ENCODE results near the gene ADA.

ADA gene

GRCh38 chr20:44606725-44607441 lies 44.6 kb downstream of the ADA start:
- H3K4me1 ChIP-seq (ENCODE audit: control insufficient read depth in 2 of 2, insufficient read depth in 2 of 2, low read length in 2 of 2) = peaks cover 9 to 16% of the 10 kb centered on the region in 2 donors
- H3K9ac ChIP-seq (ENCODE audit: low read depth in 1 of 2, low read length in 2 of 2) = no peak overlapping the region
- H3K4me3 ChIP-seq (ENCODE audit: low read length in 2 of 2) = no peak overlapping the region
- no peak overlapping the region for H3K27ac ChIP-seq (ENCODE audit: low read depth in 2 of 2, low read length in 2 of 2)
- no peaks in the 10 kb centered on the region for H3K27me3 ChIP-seq (ENCODE audit: control insufficient read depth in 2 of 2, insufficient read depth in 2 of 2, low read length in 2 of 2)
- no peaks in the 10 kb centered on the region for H3K9me3 ChIP-seq (ENCODE audit: control insufficient read depth in 2 of 2, low read length in 2 of 2)
- peaks cover 0 to 3% of the 10 kb centered on the region in 2 donors for H3K36me3 ChIP-seq (ENCODE audit: control insufficient read depth in 2 of 2, insufficient read depth in 2 of 2, low read length in 2 of 2)

GRCh38 chr20:44603327-44603726 lies 48.2 kb downstream of the ADA start:
- H3K36me3 ChIP-seq (ENCODE audit: control insufficient read depth in 2 of 2, insufficient read depth in 2 of 2, low read length in 2 of 2) = peaks cover 0 to 3% of the 10 kb centered on the region in 2 donors
- no peak overlapping the region for H3K9ac ChIP-seq (ENCODE audit: low read depth in 1 of 2, low read length in 2 of 2)
- no peaks in the 10 kb centered on the region for H3K27me3 ChIP-seq (ENCODE audit: control insufficient read depth in 2 of 2, insufficient read depth in 2 of 2, low read length in 2 of 2)
- no peak overlapping the region for H3K27ac ChIP-seq (ENCODE audit: low read depth in 2 of 2, low read length in 2 of 2)
- H3K4me1 ChIP-seq (ENCODE audit: control insufficient read depth in 2 of 2, insufficient read depth in 2 of 2, low read length in 2 of 2) = peaks cover 7 to 14% of the 10 kb centered on the region in 2 donors
- no peaks in the 10 kb centered on the region for H3K9me3 ChIP-seq (ENCODE audit: control insufficient read depth in 2 of 2, low read length in 2 of 2)
- no peak overlapping the region for H3K4me3 ChIP-seq (ENCODE audit: low read length in 2 of 2)

GRCh38 chr20:44601801-44602204 lies 49.7 kb downstream of the ADA start:
- Histone ChIP-seq H3K4me3 (ENCODE audit: low read length in 2 of 2) (no peak overlapping the region), H3K27ac (ENCODE audit: low read depth in 2 of 2, low read length in 2 of 2) (peak overlapping the region; percentile 60 to 72), H3K9me3 (ENCODE audit: control insufficient read depth in 2 of 2, low read length in 2 of 2) (no peaks in the 10 kb centered on the region), H3K36me3 (ENCODE audit: control insufficient read depth in 2 of 2, insufficient read depth in 2 of 2, low read length in 2 of 2) (peaks cover 0 to 3% of the 10 kb centered on the region in 2 donors), H3K9ac (ENCODE audit: low read depth in 1 of 2, low read length in 2 of 2) (no peak overlapping the region), H3K27me3 (ENCODE audit: control insufficient read depth in 2 of 2, insufficient read depth in 2 of 2, low read length in 2 of 2) (no peaks in the 10 kb centered on the region), H3K4me1 (ENCODE audit: control insufficient read depth in 2 of 2, insufficient read depth in 2 of 2, low read length in 2 of 2) (peaks cover 7 to 18% of the 10 kb centered on the region in 2 donors)

GRCh38 chr20:44601236-44601671 lies 50.2 kb downstream of the ADA start:
- Histone ChIP-seq H3K4me3 (ENCODE audit: low read length in 2 of 2) (no peak overlapping the region), H3K4me1 (ENCODE audit: control insufficient read depth in 2 of 2, insufficient read depth in 2 of 2, low read length in 2 of 2) (peaks cover 7 to 18% of the 10 kb centered on the region in 2 donors), H3K27me3 (ENCODE audit: control insufficient read depth in 2 of 2, insufficient read depth in 2 of 2, low read length in 2 of 2) (no peaks in the 10 kb centered on the region), H3K9ac (ENCODE audit: low read depth in 1 of 2, low read length in 2 of 2) (no peak overlapping the region), H3K27ac (ENCODE audit: low read depth in 2 of 2, low read length in 2 of 2) (peak overlapping the region; percentile 60 to 72), H3K36me3 (ENCODE audit: control insufficient read depth in 2 of 2, insufficient read depth in 2 of 2, low read length in 2 of 2) (peaks cover 0 to 3% of the 10 kb centered on the region in 2 donors), H3K9me3 (ENCODE audit: control insufficient read depth in 2 of 2, low read length in 2 of 2) (no peaks in the 10 kb centered on the region)

- Histone ChIP-seq H3K9me3 (ENCODE audit: control insufficient read depth in 2 of 2, low read length in 2 of 2) (no peaks in the 10 kb centered on the region), H3K36me3 (ENCODE audit: control insufficient read depth in 2 of 2, insufficient read depth in 2 of 2, low read length in 2 of 2) (peaks cover 0 to 3% of the 10 kb centered on the region in 2 donors), H3K9ac (ENCODE audit: low read depth in 1 of 2, low read length in 2 of 2) (peak overlapping the region in 1 of 2 donors; percentile 1), H3K27me3 (ENCODE audit: control insufficient read depth in 2 of 2, insufficient read depth in 2 of 2, low read length in 2 of 2) (no peaks in the 10 kb centered on the region), H3K27ac (ENCODE audit: low read depth in 2 of 2, low read length in 2 of 2) (peak overlapping the region; percentile 60 to 72), H3K4me3 (ENCODE audit: low read length in 2 of 2) (no peak overlapping the region), H3K4me1 (ENCODE audit: control insufficient read depth in 2 of 2, insufficient read depth in 2 of 2, low read length in 2 of 2) (peaks cover 7 to 18% of the 10 kb centered on the region in 2 donors)
Observed at GRCh38 chr20:44600758-44601201, 50.7 kb downstream of the ADA start.

- Histone ChIP-seq H3K9ac (ENCODE audit: low read depth in 1 of 2, low read length in 2 of 2) (no peak overlapping the region), H3K27me3 (ENCODE audit: control insufficient read depth in 2 of 2, insufficient read depth in 2 of 2, low read length in 2 of 2) (no peaks in the 10 kb centered on the region), H3K9me3 (ENCODE audit: control insufficient read depth in 2 of 2, low read length in 2 of 2) (no peaks in the 10 kb centered on the region), H3K36me3 (ENCODE audit: control insufficient read depth in 2 of 2, insufficient read depth in 2 of 2, low read length in 2 of 2) (peaks cover 0 to 3% of the 10 kb centered on the region in 2 donors), H3K4me1 (ENCODE audit: control insufficient read depth in 2 of 2, insufficient read depth in 2 of 2, low read length in 2 of 2) (peaks cover 7 to 18% of the 10 kb centered on the region in 2 donors), H3K4me3 (ENCODE audit: low read length in 2 of 2) (no peak overlapping the region), H3K27ac (ENCODE audit: low read depth in 2 of 2, low read length in 2 of 2) (peak overlapping the region; percentile 60 to 72)
Observed at GRCh38 chr20:44600301-44600700, 51.2 kb downstream of the ADA start.

GRCh38 chr20:44599715-44600114 lies 51.8 kb downstream of the ADA start:
- Histone ChIP-seq H3K27me3 (ENCODE audit: control insufficient read depth in 2 of 2, insufficient read depth in 2 of 2, low read length in 2 of 2) (no peaks in the 10 kb centered on the region), H3K36me3 (ENCODE audit: control insufficient read depth in 2 of 2, insufficient read depth in 2 of 2, low read length in 2 of 2) (peaks cover 0 to 3% of the 10 kb centered on the region in 2 donors), H3K4me1 (ENCODE audit: control insufficient read depth in 2 of 2, insufficient read depth in 2 of 2, low read length in 2 of 2) (peaks cover 7 to 18% of the 10 kb centered on the region in 2 donors), H3K4me3 (ENCODE audit: low read length in 2 of 2) (no peak overlapping the region), H3K9ac (ENCODE audit: low read depth in 1 of 2, low read length in 2 of 2) (no peak overlapping the region), H3K27ac (ENCODE audit: low read depth in 2 of 2, low read length in 2 of 2) (no peak overlapping the region), H3K9me3 (ENCODE audit: control insufficient read depth in 2 of 2, low read length in 2 of 2) (no peaks in the 10 kb centered on the region)

- H3K27ac ChIP-seq (ENCODE audit: low read depth in 2 of 2, low read length in 2 of 2) = peak overlapping the region; percentile 19 to 61
- no peaks in the 10 kb centered on the region for H3K27me3 ChIP-seq (ENCODE audit: control insufficient read depth in 2 of 2, insufficient read depth in 2 of 2, low read length in 2 of 2)
- no peaks in the 10 kb centered on the region for H3K9me3 ChIP-seq (ENCODE audit: control insufficient read depth in 2 of 2, low read length in 2 of 2)
- peaks cover 7 to 18% of the 10 kb centered on the region in 2 donors for H3K4me1 ChIP-seq (ENCODE audit: control insufficient read depth in 2 of 2, insufficient read depth in 2 of 2, low read length in 2 of 2)
- no peak overlapping the region for H3K9ac ChIP-seq (ENCODE audit: low read depth in 1 of 2, low read length in 2 of 2)
- peak overlapping the region in 1 of 2 donors; percentile 32 for H3K4me3 ChIP-seq (ENCODE audit: low read length in 2 of 2)
- H3K36me3 ChIP-seq (ENCODE audit: control insufficient read depth in 2 of 2, insufficient read depth in 2 of 2, low read length in 2 of 2) = peaks cover 0 to 3% of the 10 kb centered on the region in 2 donors
Observed at GRCh38 chr20:44598423-44599305, 52.8 kb downstream of the ADA start.

GRCh38 chr20:44597930-44598329 lies 53.6 kb downstream of the ADA start:
- H3K4me1 ChIP-seq (ENCODE audit: control insufficient read depth in 2 of 2, insufficient read depth in 2 of 2, low read length in 2 of 2) = peaks cover 7 to 18% of the 10 kb centered on the region in 2 donors
- peak overlapping the region in 1 of 2 donors; percentile 61 for H3K27ac ChIP-seq (ENCODE audit: low read depth in 2 of 2, low read length in 2 of 2)
- no peak overlapping the region for H3K4me3 ChIP-seq (ENCODE audit: low read length in 2 of 2)

GRCh38 chr20:44597516-44597915 lies 54.0 kb downstream of the ADA start:
- H3K27ac ChIP-seq (ENCODE audit: low read depth in 2 of 2, low read length in 2 of 2) = peak overlapping the region in 1 of 2 donors; percentile 61
- no peaks in the 10 kb centered on the region for H3K9me3 ChIP-seq (ENCODE audit: control insufficient read depth in 2 of 2, low read length in 2 of 2)
- H3K4me1 ChIP-seq (ENCODE audit: control insufficient read depth in 2 of 2, insufficient read depth in 2 of 2, low read length in 2 of 2) = peaks cover 7 to 18% of the 10 kb centered on the region in 2 donors
- H3K9ac ChIP-seq (ENCODE audit: low read depth in 1 of 2, low read length in 2 of 2) = no peak overlapping the region
- H3K27me3 ChIP-seq (ENCODE audit: control insufficient read depth in 2 of 2, insufficient read depth in 2 of 2, low read length in 2 of 2) = no peaks in the 10 kb centered on the region
- peaks cover under 1 to 3% of the 10 kb centered on the region in 2 donors for H3K36me3 ChIP-seq (ENCODE audit: control insufficient read depth in 2 of 2, insufficient read depth in 2 of 2, low read length in 2 of 2)
- no peak overlapping the region for H3K4me3 ChIP-seq (ENCODE audit: low read length in 2 of 2)

More at GRCh38 chr20:44597930-44598329, 53.6 kb downstream of the ADA start:
- Histone ChIP-seq H3K27me3 (ENCODE audit: control insufficient read depth in 2 of 2, insufficient read depth in 2 of 2, low read length in 2 of 2) (no peaks in the 10 kb centered on the region), H3K9ac (ENCODE audit: low read depth in 1 of 2, low read length in 2 of 2) (no peak overlapping the region), H3K36me3 (ENCODE audit: control insufficient read depth in 2 of 2, insufficient read depth in 2 of 2, low read length in 2 of 2) (peaks cover 0 to 2% of the 10 kb centered on the region in 2 donors), H3K9me3 (ENCODE audit: control insufficient read depth in 2 of 2, low read length in 2 of 2) (no peaks in the 10 kb centered on the region)
